ENCODE measurements around the gene DMBX1. TPM values are rescaled to one million over a fixed set of nuclear protein-coding genes. Genes with fewer than 3 reads are reported as not detected.

DMBX1 gene
- total RNA-seq, 1 donor from 2014 or later = not detected

GRCh38 chr1:46537651-46538050 lies 48.0 kb downstream of the DMBX1 start:
- H3K27me3 Mint-ChIP-seq (ENCODE audit: low read depth) = peaks cover 45% of the 10 kb centered on the region
- no peak for TF ChIP-seq CTCF (IDR thresholded peaks at IDR 0.05)
- H3K9me3 Mint-ChIP-seq (ENCODE audit: low read depth) = peaks cover 5% of the 10 kb centered on the region
- no peak overlapping the region for H3K4me3 Mint-ChIP-seq (ENCODE audit: unreplicated experiment)
- DNase-seq (ENCODE audit: low spot score) = no peak
- peaks cover 4% of the 10 kb centered on the region for H3K36me3 Mint-ChIP-seq (ENCODE audit: low read depth)
- peaks cover 3% of the 10 kb centered on the region for H3K4me1 Mint-ChIP-seq (ENCODE audit: low read depth)
- H3K27ac Mint-ChIP-seq (ENCODE audit: unreplicated experiment) = no peak overlapping the region

GRCh38 chr1:46538147-46538546 lies 48.5 kb downstream of the DMBX1 start:
- no peak for DNase-seq (ENCODE audit: low spot score)
- H3K4me3 Mint-ChIP-seq (ENCODE audit: unreplicated experiment) = no peak overlapping the region
- peaks cover 4% of the 10 kb centered on the region for H3K36me3 Mint-ChIP-seq (ENCODE audit: low read depth)

More at GRCh38 chr1:46538147-46538546, 48.5 kb downstream of the DMBX1 start:
- H3K27ac Mint-ChIP-seq (ENCODE audit: unreplicated experiment) = no peak overlapping the region
- peaks cover 5% of the 10 kb centered on the region for H3K9me3 Mint-ChIP-seq (ENCODE audit: low read depth)
- H3K27me3 Mint-ChIP-seq (ENCODE audit: low read depth) = peaks cover 49% of the 10 kb centered on the region
- no peak for TF ChIP-seq CTCF (IDR thresholded peaks at IDR 0.05)
- peaks cover 3% of the 10 kb centered on the region for H3K4me1 Mint-ChIP-seq (ENCODE audit: low read depth)

Other genes starting within 250 kb of the DMBX1 start
- 2.6 to 9.9 TPM (median 2.7 TPM) in 3 replicates for gene RAD54L, start 242.1 kb upstream of the DMBX1 start, total RNA-seq
- gene LRRC41, start 186.2 kb upstream of the DMBX1 start, total RNA-seq = 82.0 to 96.8 TPM (median 82.9 TPM) in 3 replicates
- 167 to 194 TPM (median 168 TPM) in 3 replicates for gene UQCRH, start 186.1 kb upstream of the DMBX1 start, total RNA-seq
- 21.2 to 23.5 TPM (median 23.4 TPM) in 3 replicates for gene NSUN4, start 149.0 kb upstream of the DMBX1 start, total RNA-seq
- 7.0 to 15.0 TPM (median 14.1 TPM) in 3 replicates for gene FAAH, start 95.5 kb upstream of the DMBX1 start, total RNA-seq
- gene KNCN, start 61.8 kb downstream of the DMBX1 start, total RNA-seq = not detected in 3 replicates
- gene MKNK1, start 114.4 kb downstream of the DMBX1 start, total RNA-seq = 24.5 to 25.8 TPM (median 25.1 TPM) in 3 replicates
- 6.2 to 12.2 TPM (median 6.3 TPM) in 3 replicates for gene MOB3C, start 127.0 kb downstream of the DMBX1 start, total RNA-seq
- gene ATPAF1, start 178.5 kb downstream of the DMBX1 start, total RNA-seq = 22.9 to 33.2 TPM (median 27.7 TPM) in 3 replicates
- gene TEX38, start 182.0 kb downstream of the DMBX1 start, total RNA-seq = not detected in 3 replicates
- gene EFCAB14, start 229.3 kb downstream of the DMBX1 start, total RNA-seq = 49.0 to 69.5 TPM (median 52.2 TPM) in 3 replicates

Measured in chondrocyte (in vitro differentiated cells).